Hepatocyte (in vitro differentiated cells): ENCODE measurements around the gene MISP3.

Experiments
- CTCF ChIP-seq: fragments of 200-600 bp; sonication (generic); IDR thresholded peaks from 2 replicates; pipeline ENCODE4 v1.5.1; 2016; ENCODE audit warnings: antibody characterized with exemption, mild to moderate bottlenecking; ENCODE audit not compliant: poor library complexity
- EZH2 ChIP-seq: fragments of 200-600 bp; sonication (generic); IDR thresholded peaks from 2 replicates; pipeline ENCODE4 v1.6.1; 2016; ENCODE audit warnings: antibody characterized with exemption, mild to moderate bottlenecking, borderline replicate concordance

GRCh38 chr19:14061751-14062557 is 10.6 kb upstream of the MISP3 start, which contains the start of gene PALM3:
- no peak for TF ChIP-seq CTCF
- TF ChIP-seq EZH2, result no peak
